Measurements from ENCODE around the gene AREL1. TPM values are rescaled to one million over a fixed set of nuclear protein-coding genes. Genes with fewer than 3 reads are reported as not detected.

AREL1 gene
- total RNA-seq, 1 donor from 2014 or later = 53.2 TPM

DNA sequence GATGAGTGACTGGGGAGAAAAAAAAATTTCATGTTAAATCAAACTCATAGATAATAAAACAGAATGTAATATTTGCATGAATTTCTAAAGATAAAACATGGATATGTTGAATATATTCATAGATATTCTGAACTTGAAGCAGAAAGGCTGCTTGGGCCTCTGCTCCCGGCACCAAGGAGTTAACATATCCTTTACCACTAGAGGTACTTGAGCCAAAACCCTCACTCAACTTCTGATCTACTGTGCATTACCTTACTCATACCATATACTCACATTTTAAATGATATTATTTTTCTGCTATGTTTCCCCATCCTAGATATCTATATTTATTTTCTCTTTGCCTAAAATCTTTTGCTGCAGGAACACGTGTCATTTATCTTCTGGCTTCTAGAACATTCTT lies 14.9 kb downstream of the AREL1 start:
- DNase-seq = no peak

DNA sequence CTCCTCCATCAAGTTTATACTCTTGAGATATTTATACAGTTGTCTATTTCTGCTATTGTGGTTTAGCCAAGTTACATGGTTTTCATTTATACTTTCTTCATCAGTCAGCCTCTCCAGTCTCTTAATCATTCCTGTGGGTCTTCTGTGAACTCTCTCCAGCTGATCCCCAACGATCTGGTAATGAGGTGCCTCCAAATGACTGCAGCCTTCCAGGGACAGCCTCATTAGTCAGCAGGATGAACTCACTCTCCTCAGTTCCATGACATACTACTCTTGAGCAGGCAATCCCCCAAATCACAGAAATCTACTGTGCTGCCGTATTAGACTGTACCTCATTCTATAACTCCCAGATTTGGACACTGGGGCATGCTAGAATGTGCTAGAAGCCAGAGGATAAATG lies 15.3 kb downstream of the AREL1 start:
- DNase-seq = no peak

- no peak for DNase-seq
Observed at GRCh38 chr14:74697011-74697410, 15.9 kb downstream of the AREL1 start.

DNA sequence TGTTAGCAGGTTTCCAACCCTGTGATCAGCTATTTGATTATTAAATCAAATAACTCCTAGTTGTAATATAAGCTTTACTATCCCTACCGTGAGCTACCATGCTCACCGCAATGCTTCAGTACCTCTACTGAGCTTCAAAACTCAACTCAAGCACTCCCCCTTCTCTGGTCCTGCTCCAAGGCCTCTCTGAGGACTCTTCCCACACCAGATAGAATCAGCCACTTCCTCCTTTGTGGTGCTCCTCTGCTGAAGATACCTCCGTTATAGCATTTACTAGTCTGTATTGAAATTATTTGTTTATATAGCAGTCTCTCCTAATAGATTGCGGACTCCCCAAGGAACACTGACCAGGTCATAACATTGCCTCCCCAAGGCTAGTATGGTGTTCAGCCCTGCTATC lies 17.5 kb downstream of the AREL1 start:
- DNase-seq = no peak

GRCh38 chr14:74693191-74693590 lies 19.7 kb downstream of the AREL1 start:
- DNase-seq = no peak

DNA sequence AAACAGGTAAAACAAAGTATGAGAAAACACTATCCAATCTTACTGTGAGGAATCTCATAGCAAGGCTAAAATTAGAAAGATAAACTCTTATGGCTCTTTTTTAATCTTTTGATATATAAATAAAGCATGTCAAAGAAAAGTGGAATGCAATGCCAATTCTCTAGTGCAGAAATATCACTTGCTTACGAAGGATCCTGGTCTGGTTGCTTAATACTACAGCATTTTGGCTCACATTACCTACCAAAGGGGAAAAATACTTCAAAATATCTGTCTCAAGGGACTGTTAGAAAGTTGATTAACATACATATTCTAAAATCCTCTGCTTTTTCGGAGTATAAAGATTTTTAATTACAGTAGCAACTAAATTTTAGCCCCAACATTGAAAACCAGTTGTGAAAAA lies 21.4 kb downstream of the AREL1 start:
- no peak for DNase-seq

DNA sequence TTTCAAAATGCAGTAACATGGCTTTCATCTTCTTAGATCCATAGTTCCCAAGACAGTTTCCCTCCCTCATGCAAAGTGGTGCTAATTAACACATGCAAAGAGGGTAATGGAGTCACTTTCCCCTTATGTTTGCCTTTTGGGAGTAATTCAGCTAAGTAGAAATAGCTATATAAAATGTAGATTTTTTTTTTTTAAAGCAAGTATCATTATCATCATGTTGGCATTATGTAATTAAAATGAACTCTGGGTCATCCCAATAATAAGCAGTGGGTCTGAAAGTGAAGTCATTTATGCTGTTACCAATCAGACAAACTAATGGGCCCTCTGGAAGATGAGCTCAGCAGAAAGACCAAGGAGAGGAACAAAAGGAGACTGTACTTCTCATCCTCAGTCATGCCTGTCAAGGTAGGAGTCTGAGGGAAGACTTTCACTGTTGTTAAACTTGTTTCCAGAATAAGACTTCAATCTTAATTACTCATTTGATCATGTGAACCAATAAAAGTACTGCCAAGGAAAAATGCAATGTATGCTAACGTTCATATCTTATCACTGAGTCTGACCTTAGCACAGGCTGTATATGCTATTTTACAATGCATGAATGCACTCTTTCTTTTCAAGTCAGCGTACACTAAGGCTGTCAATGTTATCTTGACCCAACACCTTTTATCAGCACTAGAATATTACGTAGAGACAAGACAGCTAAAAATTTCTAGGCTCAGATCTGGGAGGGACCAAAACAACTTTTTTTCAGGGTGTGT lies 26.8 kb downstream of the AREL1 start:
- DNase-seq = no peak

DNA sequence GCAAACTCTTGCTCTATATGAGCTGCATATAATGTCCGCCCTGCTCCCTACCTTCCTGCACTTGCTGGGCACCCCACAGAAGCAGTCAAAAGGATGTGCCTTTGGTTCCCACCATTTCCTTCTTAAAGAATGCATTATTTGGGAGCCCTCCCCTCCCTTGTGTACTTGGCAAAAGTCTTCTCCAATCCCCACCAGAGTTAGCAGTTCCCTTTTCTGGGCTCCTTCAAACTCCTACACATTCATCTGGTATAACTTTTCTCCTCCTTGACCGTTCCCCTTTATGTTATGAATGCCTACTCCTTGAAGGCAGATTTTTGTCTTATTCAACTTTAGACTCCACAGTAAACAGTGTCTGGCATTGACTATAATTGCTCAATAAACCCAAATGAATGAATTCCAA lies 27.8 kb downstream of the AREL1 start:
- no peak for DNase-seq

- DNase-seq = no peak
Observed at GRCh38 chr14:74684434-74684833, 28.4 kb downstream of the AREL1 start.

- no peak for DNase-seq
Observed at GRCh38 chr14:74683406-74683805, 29.5 kb downstream of the AREL1 start.

DNA sequence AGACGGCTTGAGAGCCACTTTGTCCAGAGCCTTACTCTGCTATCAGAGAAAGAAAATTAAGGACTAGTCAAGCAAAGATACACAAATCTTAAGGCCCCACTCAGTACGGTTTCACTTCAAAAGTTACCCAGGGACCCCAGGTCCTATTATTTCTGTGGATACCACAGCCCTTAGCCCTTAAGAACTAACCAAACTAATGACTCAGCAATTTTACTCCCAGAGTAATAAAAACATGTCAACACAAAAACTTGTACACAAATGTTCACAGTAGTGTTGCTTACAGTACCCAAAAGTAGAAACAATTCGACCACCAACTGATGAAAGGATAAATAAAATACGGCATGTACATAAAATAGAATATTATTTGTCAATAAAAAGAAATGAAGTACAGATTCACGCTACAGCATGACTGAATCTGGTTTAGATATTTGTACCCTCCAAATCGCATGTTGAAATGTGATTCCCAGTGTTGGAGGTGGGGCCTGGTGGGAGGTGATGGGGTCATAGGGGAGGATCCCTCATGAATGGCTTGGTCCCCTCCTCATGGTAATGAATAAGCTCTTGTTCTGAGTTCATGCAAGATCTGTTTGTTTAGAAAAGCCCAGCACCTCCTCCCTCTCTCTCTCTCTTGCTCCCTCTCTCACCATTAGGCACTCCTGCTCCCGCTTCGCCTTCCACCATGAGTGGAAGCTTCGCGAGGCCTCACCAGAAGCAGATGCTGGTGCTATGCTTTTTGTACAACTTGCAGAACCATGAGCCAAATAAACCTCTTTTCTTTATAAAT lies 30.5 kb downstream of the AREL1 start:
- no peak for DNase-seq

DNA sequence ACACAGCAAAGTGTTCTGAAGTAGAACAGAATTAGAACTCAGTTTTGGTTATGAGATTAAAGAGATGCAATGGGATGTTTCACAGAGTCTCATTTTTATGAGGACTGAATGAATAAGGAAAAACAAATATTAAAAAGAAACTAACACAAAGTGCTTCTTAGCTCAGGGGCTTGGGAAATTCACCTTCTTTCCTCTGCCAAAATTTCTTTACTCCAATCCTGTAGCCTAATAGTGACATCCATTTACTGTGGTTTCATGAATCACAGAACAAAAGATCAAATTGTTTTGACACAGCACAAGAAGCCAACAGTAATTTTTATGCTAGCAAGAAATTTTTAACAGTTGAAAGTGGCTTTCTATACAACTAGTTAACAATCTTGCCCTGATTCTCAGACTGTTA lies 37.7 kb downstream of the AREL1 start:
- no peak for DNase-seq

DNA sequence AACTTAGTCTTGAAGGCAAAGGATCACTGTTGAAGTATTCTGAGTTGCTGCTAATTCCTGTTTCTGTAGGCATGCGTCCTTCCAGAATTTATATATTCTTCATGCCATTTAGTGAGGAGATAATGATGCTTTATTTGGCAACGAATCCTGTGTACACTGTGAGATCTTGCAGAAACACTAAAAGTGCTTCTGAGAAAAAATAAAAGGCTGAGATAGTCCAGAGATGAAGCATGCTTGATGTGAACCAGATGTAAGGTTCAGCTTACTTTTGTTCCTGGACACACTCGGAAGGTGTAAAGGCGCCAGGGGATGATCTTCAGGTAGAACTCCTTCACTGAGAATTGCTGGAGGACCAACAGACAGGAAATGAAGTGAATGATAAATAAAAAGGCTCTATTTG lies 39.1 kb downstream of the AREL1 start:
- no peak for DNase-seq

GRCh38 chr14:74671789-74672188 lies 41.1 kb downstream of the AREL1 start:
- DNase-seq = no peak

- DNase-seq = no peak
Observed at GRCh38 chr14:74670726-74671411, 42.0 kb downstream of the AREL1 start.

DNA sequence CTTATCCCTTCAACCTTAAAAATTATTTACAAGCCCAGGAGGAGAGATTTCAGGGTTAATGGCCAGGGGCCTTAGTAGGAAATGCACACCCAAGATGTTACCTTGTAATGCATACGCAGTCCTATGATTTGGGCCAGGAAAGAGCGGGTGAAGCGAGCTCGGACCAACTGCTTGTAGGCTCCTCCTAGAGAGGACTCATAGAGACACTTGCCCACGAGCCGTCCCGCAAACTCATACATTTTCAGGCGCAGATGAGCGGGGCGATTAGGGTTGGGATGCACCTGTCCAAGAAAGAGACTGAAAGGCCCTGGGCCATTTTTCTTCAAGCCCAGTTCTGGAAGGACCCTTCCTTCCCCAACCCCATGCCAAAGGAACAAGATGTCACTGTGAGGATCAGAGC lies 43.0 kb downstream of the AREL1 start:
- DNase-seq = no peak

DNA sequence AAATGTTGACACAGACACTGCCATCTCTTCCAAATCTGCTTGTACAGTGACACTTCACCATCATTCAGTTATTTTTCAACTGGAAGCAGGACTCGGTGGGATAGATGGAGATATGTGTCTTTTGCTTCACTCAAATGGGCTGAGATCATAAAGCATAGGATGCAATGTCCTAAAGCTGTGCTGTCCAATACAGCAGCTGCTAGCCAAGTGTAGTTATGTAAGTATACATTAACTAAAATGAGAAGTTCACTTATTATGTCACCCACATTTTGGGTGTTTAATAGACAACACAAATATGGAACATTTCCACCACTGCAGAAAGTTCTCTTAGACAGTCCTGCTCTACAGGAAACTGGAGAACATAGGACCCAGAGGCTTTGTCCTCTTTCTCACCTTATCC lies 43.6 kb downstream of the AREL1 start:
- DNase-seq = no peak

DNA sequence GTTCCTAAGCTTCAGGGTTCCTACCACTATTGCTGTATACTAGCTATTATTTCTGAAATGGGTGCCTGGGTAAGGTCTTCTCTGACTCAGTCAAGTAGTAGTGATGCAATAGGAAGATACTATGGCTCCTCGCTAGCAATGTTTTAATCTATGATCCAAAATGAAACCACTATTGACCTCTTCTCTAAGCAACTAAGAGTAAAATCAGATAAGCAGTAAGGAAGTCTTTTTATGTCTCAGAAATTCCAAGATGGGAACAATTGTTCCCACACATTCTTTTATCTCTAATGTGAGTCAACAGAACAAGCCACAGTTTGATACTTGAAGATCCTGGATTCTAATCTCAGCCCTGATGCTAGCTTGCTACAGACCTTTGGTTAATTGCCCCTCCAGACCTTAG lies 45.1 kb downstream of the AREL1 start:
- no peak for DNase-seq

GRCh38 chr14:74664717-74665116 lies 48.2 kb downstream of the AREL1 start:
- no peak for DNase-seq

DNA sequence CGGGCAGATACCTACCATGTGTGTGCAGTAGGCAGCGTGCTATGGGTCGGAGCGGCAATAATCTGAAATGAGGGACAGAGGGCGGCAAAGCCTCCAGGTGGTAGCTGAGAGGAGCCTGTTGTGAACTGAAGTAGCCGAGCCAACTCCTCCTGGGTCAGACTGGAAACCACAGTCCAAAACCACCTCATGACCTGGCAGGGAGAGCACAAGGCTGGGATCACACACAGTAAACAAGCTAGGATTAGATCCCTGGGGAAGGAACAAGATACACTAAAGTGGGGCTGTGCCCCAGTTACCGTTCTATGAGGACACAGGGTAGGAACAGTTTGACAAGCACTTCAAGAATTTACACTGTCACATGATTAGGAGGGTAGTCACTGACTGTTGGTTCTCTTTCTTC lies 49.0 kb downstream of the AREL1 start:
- no peak for DNase-seq

- DNase-seq = no peak
Observed at GRCh38 chr14:74661726-74662450, 51.0 kb downstream of the AREL1 start.

- DNase-seq = no peak
Observed at GRCh38 chr14:74660863-74661262, 52.0 kb downstream of the AREL1 start.

GRCh38 chr14:74660167-74660566 lies 52.7 kb downstream of the AREL1 start:
- no peak for DNase-seq

All from occipital lobe (tissue), 2 donors.